H1 (cell line): ENCODE measurements around the gene ABCA13.

Experiments used
- ATF3 ChIP-seq: IDR thresholded peaks from 2 replicates; pipeline ENCODE4 v1.6.1; 2011; ENCODE audit warnings: low read depth, mild to moderate bottlenecking, low read length; ENCODE audit not compliant: insufficient read depth
- CHD2 ChIP-seq: IDR thresholded peaks from 2 replicates; pipeline ENCODE4 v1.6.1; 2012; ENCODE audit warnings: low read length, improper control_type of control experiment
- CTCF ChIP-seq, 3 experiments: IDR thresholded peaks; 1 replicate in 2 of 3; 2 replicates in 1 of 3; pipeline versions ENCODE4 v1.5.1 to v1.6.1; 2011; ENCODE audit warnings: low read length in 3 of 3, mild to moderate bottlenecking in 3 of 3, inconsistent platforms in 2 of 3, low read depth in 1 of 3, moderate library complexity in 1 of 3; ENCODE audit not compliant: insufficient read depth in 1 of 3; ENCODE audit errors: control extremely low read depth in 1 of 3
- EZH2 ChIP-seq: fragments of 200-600 bp; sonication (generic); IDR thresholded peaks from 2 replicates; pipeline ENCODE4 v1.7.1; 2012; ENCODE audit warnings: low read depth, mild to moderate bottlenecking, moderate library complexity, low read length, inconsistent platforms; ENCODE audit not compliant: severe bottlenecking
- POLR2A ChIP-seq, 2 experiments: IDR thresholded peaks; 1 replicate in 1 of 2; 2 replicates in 1 of 2; pipeline ENCODE4 v1.6.1; 2011; ENCODE audit warnings: low read depth in 2 of 2, low read length in 2 of 2, mild to moderate bottlenecking in 2 of 2; ENCODE audit errors: control extremely low read depth in 1 of 2
- POLR2AphosphoS5 ChIP-seq: IDR thresholded peaks from 2 replicates; pipeline ENCODE4 v1.6.1; 2011; ENCODE audit warnings: low read depth, low read length
- YY1 ChIP-seq: IDR thresholded peaks from 2 replicates; pipeline ENCODE4 v1.6.1; 2011; ENCODE audit warnings: low read depth, mild to moderate bottlenecking, low read length

- no peak for TF ChIP-seq ATF3
- no peak for TF ChIP-seq CTCF (IDR thresholded peaks at IDR 0.05; ENCODE audit: control extremely low read depth in 1 of 3, insufficient read depth in 1 of 3, low read depth in 1 of 3, low read length in 3 of 3)
- TF ChIP-seq YY1: no peak
- TF ChIP-seq POLR2AphosphoS5: no peak
- TF ChIP-seq POLR2A (IDR thresholded peaks at IDR 0.05; ENCODE audit: control extremely low read depth in 1 of 2, low read depth in 2 of 2, low read length in 2 of 2): no peak
- TF ChIP-seq CHD2: no peak
- no peak for TF ChIP-seq EZH2
Measured at GRCh38 chr7:48360574-48360973, 189.3 kb downstream of the ABCA13 start.
